CD14-positive monocyte (primary cell): ENCODE data around the gene SLC44A4. TPM values are rescaled to one million over a fixed set of nuclear protein-coding genes. Genes with fewer than 3 reads are reported as not detected.
A peak's percentile ranks its signal among the peaks of the same experiment; 100 is the strongest.

ENCODE experiments used
- DNase-seq, 3 donors: peaks; one replicate each; pipeline ENCODE4 v3.0.0-alpha.2; 2011 to 2022
- H2AFZ ChIP-seq: 2 replicates; pipeline ENCODE4 v1.6.0; 2012; ENCODE audit warnings: mild to moderate bottlenecking, low read depth, low read length, inconsistent platforms; ENCODE audit not compliant: insufficient read depth, poor library complexity, severe bottlenecking
- H3K27ac ChIP-seq, 2 donors: 1 replicate in 1 of 2; 2 replicates in 1 of 2; pipeline ENCODE4 v1.5.1; 2012 to 2013; ENCODE audit warnings: low read length in 2 of 2, control low read depth in 1 of 2, inconsistent platforms in 1 of 2, low read depth in 1 of 2, mild to moderate bottlenecking in 1 of 2
- H3K27me3 ChIP-seq, 2 donors: one replicate each; pipeline versions ENCODE4 v1.6.0 to v1.6.1; 2011 to 2013; ENCODE audit warnings: low read length in 2 of 2; ENCODE audit not compliant: control insufficient read depth in 2 of 2, insufficient read depth in 2 of 2
- H3K36me3 ChIP-seq, 2 donors: replicated peaks in 1 of 2; 1 replicate in 1 of 2; 2 replicates in 1 of 2; pipeline versions ENCODE4 v1.5.1 to v1.6.1; 2012 to 2013; ENCODE audit warnings: low read length in 2 of 2, control low read depth in 1 of 2, inconsistent platforms in 1 of 2, mild to moderate bottlenecking in 1 of 2; ENCODE audit not compliant: insufficient read depth in 2 of 2, control insufficient read depth in 1 of 2
- H3K4me1 ChIP-seq, 2 donors: 1 replicate in 1 of 2; 2 replicates in 1 of 2; pipeline versions ENCODE4 v1.5.1 to v1.6.1; 2012 to 2013; ENCODE audit warnings: low read length in 2 of 2, control low read depth in 1 of 2, inconsistent platforms in 1 of 2, mild to moderate bottlenecking in 1 of 2, moderate library complexity in 1 of 2; ENCODE audit not compliant: insufficient read depth in 2 of 2, control insufficient read depth in 1 of 2
- H3K4me2 ChIP-seq: replicated peaks from 2 replicates; pipeline ENCODE3; 2012; ENCODE audit warnings: low read length, moderate library complexity, mild to moderate bottlenecking; ENCODE audit not compliant: poor library complexity, severe bottlenecking; ENCODE audit errors: extremely low read depth
- H3K4me3 ChIP-seq, 3 experiments: fragments of 200-600 bp in 1 of 3; sonication (generic) in 1 of 3; replicated peaks in 1 of 3; 1 replicate in 2 of 3; 2 replicates in 1 of 3; pipeline ENCODE4 v1.5.1; 2011 to 2013; ENCODE audit warnings: low read length in 3 of 3, mild to moderate bottlenecking in 3 of 3, control low read depth in 2 of 3, low read depth in 2 of 3, inconsistent platforms in 1 of 3, moderate library complexity in 1 of 3
- H3K79me2 ChIP-seq: 2 replicates; pipeline ENCODE4 v1.6.0; 2012; ENCODE audit warnings: mild to moderate bottlenecking, control low read depth, inconsistent platforms, low read length, moderate library complexity; ENCODE audit not compliant: insufficient read depth
- H3K9ac ChIP-seq: 2 replicates; pipeline ENCODE4 v1.6.0; 2017; ENCODE audit warnings: low read length, mild to moderate bottlenecking; ENCODE audit not compliant: insufficient read depth, poor library complexity, severe bottlenecking
- H3K9me3 ChIP-seq, 2 donors: replicated peaks in 1 of 2; 1 replicate in 1 of 2; 2 replicates in 1 of 2; pipeline versions ENCODE4 v1.5.1 to v1.6.1; 2012 to 2013; ENCODE audit warnings: low read length in 2 of 2, control low read depth in 1 of 2; ENCODE audit not compliant: control insufficient read depth in 1 of 2, insufficient read depth in 1 of 2
- H4K20me1 ChIP-seq: 2 replicates; pipeline ENCODE4 v1.6.0; 2012; ENCODE audit warnings: mild to moderate bottlenecking, low read length, control low read depth, moderate library complexity; ENCODE audit not compliant: insufficient read depth
- H3K27ac Mint-ChIP-seq, 7 donors: one replicate each; pipeline ENCODE4 v1.8.0; 2020; ENCODE audit warnings: mild to moderate bottlenecking in 7 of 7, mixed read lengths in 7 of 7, moderate library complexity in 6 of 7, inconsistent platforms in 2 of 7
- H3K27me3 Mint-ChIP-seq, 3 donors: one replicate each; pipeline ENCODE4 v1.8.0; 2021 to 2022; ENCODE audit warnings: low read depth in 3 of 3, mild to moderate bottlenecking in 3 of 3, mixed read lengths in 3 of 3, moderate library complexity in 3 of 3, inconsistent platforms in 1 of 3
- H3K36me3 Mint-ChIP-seq, 2 donors: one replicate each; pipeline ENCODE4 v1.8.0; 2020; ENCODE audit warnings: mixed read lengths in 2 of 2, inconsistent platforms in 1 of 2, mild to moderate bottlenecking in 1 of 2
- H3K4me1 Mint-ChIP-seq: one replicate; pipeline ENCODE4 v1.8.0; 2020; ENCODE audit warnings: mild to moderate bottlenecking, mixed read lengths
- H3K4me3 Mint-ChIP-seq, 2 donors: one replicate each; pipeline ENCODE4 v1.8.0; 2020; ENCODE audit warnings: mild to moderate bottlenecking in 2 of 2, mixed read lengths in 2 of 2, moderate library complexity in 1 of 2
- H3K9me3 Mint-ChIP-seq, 7 donors: one replicate each; pipeline ENCODE4 v1.8.0; 2020 to 2022; ENCODE audit warnings: mixed read lengths in 7 of 7, mild to moderate bottlenecking in 6 of 7, moderate library complexity in 6 of 7, inconsistent platforms in 2 of 7
- WGBS: methylation state at CpG from one replicate; pipeline ENCODE4 v1.1.5; 2013; ENCODE audit warnings: missing lambda C conversion rate; ENCODE audit not compliant: insufficient coverage; 5-methylcytosine and 5-hydroxymethylcytosine counted together
- intact Hi-C, 2 donors: fragments of 100-400 bp; cut with micrococcal nuclease; formaldehyde crosslinking; loops; one replicate each; pipeline versions ENCODE4 v1.15.0 to v1.15.1; 2023
- polyA plus RNA-seq, 3 donors: library from polyadenylated mRNA; depleted of rRNA in 1 of 3; unstranded in 2 of 3; stranded (reverse) in 1 of 3; fragments of 300-500 nt in 2 of 3; fragments of >200 nt in 1 of 3; fragmentation: Illumina TruSeq in 2 of 3; gene quantifications; 1 replicate in 2 of 3; 2 replicates in 1 of 3; pipeline ENCODE4 v1.2.3, GENCODE V29; 2012 to 2021
- TF ChIP-seq, protein P1 (sequence below): fragments of 200-600 bp; IDR thresholded peaks from one replicate; pipeline ENCODE4 v1.8.0; 2022; ENCODE audit warnings: antibody characterized with exemption, mild to moderate bottlenecking

Gene SLC44A4
- polyA plus RNA-seq, 3 donors, result 0.09 TPM; not detected in 2

DNA sequence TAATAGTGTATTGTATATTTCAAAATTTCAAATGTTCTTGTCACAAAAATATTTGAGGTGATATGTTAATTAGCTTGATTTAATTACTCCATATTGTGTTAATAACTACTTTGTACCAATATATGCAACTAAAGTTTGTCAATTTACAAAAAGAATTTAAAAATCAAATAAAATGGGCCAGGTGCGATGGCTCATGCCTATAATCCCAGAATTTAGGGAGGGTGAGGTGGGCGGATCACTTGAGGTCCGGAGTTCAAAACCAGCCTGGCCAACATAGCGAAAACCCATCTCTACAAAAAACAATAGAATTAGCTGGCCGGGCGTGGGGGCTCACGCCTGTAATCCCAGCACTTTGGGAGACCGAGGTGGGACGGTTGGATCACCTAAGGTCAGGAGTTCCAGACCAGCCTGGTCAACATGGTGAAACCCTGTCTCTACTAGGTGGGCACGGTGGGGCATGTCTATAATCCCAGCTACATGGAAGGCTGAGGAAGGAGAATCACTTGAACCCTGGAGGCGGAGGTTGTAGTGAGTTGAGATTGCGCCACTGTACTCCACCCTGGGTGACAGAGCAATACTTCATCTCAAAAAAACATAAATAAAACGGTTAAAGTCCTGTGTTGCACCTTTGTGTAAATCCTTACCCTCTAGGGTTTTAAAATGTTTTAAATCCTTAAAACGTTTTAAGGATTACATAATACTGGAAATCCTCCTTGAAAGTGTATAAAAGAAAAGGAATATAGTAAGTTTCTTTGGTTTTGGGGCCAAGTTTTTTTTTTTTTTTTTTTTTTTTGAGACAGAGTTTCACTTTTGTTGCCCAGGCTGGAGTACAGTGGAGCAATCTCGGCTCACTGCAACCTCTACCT is 47.2 kb downstream of the SLC44A4 start:
- Histone ChIP-seq H3K9me3 (no peaks in the 10 kb centered on the region), H3K4me2 (peak overlapping the region; percentile 97), H3K27me3 (no peaks in the 10 kb centered on the region), H3K27ac (peak overlapping the region; percentile 70 to 87), H3K79me2 (peaks cover 59% of the 10 kb centered on the region), H3K36me3 (no peaks in the 10 kb centered on the region), H3K4me1 (peaks cover 57 to 69% of the 10 kb centered on the region in 2 donors), H4K20me1 (peaks cover 9% of the 10 kb centered on the region), H3K9ac (peak overlapping the region; percentile 21), H3K4me3 (peak overlapping the region in 1 of 3 experiments; percentile 88), H2AFZ (no peak overlapping the region)
- Mint-ChIP-seq H3K36me3 (peaks cover 2 to 7% of the 10 kb centered on the region in 2 donors), H3K4me3 (peak overlapping the region; percentile 51 to 80), H3K4me1 (peaks cover 47% of the 10 kb centered on the region), H3K27ac (peak overlapping the region; percentile 87 to 95 (median 93)), H3K27me3 (no peaks in the 10 kb centered on the region), H3K9me3 (no peaks in the 10 kb centered on the region)
- TF ChIP-seq, protein P1, sequence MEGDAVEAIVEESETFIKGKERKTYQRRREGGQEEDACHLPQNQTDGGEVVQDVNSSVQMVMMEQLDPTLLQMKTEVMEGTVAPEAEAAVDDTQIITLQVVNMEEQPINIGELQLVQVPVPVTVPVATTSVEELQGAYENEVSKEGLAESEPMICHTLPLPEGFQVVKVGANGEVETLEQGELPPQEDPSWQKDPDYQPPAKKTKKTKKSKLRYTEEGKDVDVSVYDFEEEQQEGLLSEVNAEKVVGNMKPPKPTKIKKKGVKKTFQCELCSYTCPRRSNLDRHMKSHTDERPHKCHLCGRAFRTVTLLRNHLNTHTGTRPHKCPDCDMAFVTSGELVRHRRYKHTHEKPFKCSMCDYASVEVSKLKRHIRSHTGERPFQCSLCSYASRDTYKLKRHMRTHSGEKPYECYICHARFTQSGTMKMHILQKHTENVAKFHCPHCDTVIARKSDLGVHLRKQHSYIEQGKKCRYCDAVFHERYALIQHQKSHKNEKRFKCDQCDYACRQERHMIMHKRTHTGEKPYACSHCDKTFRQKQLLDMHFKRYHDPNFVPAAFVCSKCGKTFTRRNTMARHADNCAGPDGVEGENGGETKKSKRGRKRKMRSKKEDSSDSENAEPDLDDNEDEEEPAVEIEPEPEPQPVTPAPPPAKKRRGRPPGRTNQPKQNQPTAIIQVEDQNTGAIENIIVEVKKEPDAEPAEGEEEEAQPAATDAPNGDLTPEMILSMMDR, result no peak
- 82% methylated on average over 3 of the region's 15 CpGs for WGBS
- intact Hi-C loops, result loop anchor here (5.0 to 10.0 kb wide), 4 partner anchors 104 to 287 kb away; partner anchors contain the start of genes DDAH2 (in 2 of the 2), LY6G5C (in 2 of the 2), ATP6V1G2 (in 1 of the 2) and DDX39B (in 1 of the 2)
- DNase-seq, result peak; percentile 23 to 37 (median 35)

DNA sequence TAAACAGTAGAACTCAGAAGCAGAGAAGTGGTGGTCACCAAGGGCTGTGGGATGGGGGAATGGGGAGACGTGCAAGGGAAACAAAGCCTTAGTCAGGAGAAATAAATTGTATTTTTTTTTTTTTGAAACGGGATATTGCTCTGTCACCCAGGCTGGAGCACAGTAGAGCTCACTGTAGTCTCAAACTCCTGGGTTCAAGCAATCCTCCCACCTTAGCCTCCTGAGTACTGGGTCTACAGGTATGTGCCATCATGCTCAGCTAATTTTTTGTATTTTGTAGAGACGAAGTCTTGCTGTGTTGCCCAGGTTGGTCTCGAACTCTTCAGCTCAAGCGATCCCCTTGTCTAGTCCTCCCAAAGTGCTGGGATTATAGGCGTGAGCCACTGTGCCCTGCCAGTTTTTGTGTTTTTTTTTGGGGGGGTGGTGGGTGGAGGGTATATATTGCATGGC is 47.9 kb downstream of the SLC44A4 start:
- Histone ChIP-seq H3K27ac (peak overlapping the region; percentile 64 to 76), H4K20me1 (peaks cover 4% of the 10 kb centered on the region), H3K4me3 (peak overlapping the region; percentile 63 to 88 (median 77)), H3K79me2 (peaks cover 52% of the 10 kb centered on the region), H3K27me3 (no peaks in the 10 kb centered on the region), H2AFZ (peak overlapping the region; percentile 29), H3K9me3 (no peaks in the 10 kb centered on the region), H3K4me2 (peak overlapping the region; percentile 97), H3K9ac (peak overlapping the region; percentile 0), H3K36me3 (no peaks in the 10 kb centered on the region), H3K4me1 (peaks cover 55 to 69% of the 10 kb centered on the region in 2 donors)
- Mint-ChIP-seq H3K27ac (peak overlapping the region; percentile 87 to 95 (median 93)), H3K4me3 (peak overlapping the region; percentile 80 to 96), H3K9me3 (no peaks in the 10 kb centered on the region), H3K36me3 (peaks cover 0 to under 1% of the 10 kb centered on the region in 2 donors), H3K4me1 (peaks cover 46% of the 10 kb centered on the region), H3K27me3 (no peaks in the 10 kb centered on the region)
- WGBS, result 50% methylated on average over 2 of the region's 6 CpGs
- TF ChIP-seq, protein P1, result no peak
- DNase-seq, result no peak
- intact Hi-C loops, result loop anchor here (5.0 to 10.0 kb wide), 4 partner anchors 104 to 286 kb away; partner anchors contain the start of genes DDAH2 (in 2 of the 2), LY6G5C (in 2 of the 2), ATP6V1G2 (in 1 of the 2) and DDX39B (in 1 of the 2)
